ENCODE results near the gene GPD1. TPM values are rescaled to one million over a fixed set of nuclear protein-coding genes. Genes with fewer than 3 reads are reported as not detected.
A peak's percentile ranks its signal among the peaks of the same experiment; 100 is the strongest.

The GPD1 gene
- total and polyA plus RNA-seq, 9 of the 15 experiments (the other 6 are each of a cell fraction or from before 2014, with no cell fraction given): 0.13 to 1.00 (median 0.55) TPM

- TF ChIP-seq RBM22 (IDR thresholded peaks at IDR 0.05; ENCODE audit: low read depth, low read length, poor library complexity, severe bottlenecking) (no peak), POU5F1 (IDR thresholded peaks at IDR 0.05; ENCODE audit: borderline replicate concordance, low read depth, low read length, partially characterized antibody) (no peak), MEF2A (IDR thresholded peaks at IDR 0.05; ENCODE audit: control insufficient read depth, low read depth, low read length) (peak; percentile 70; the same call in 1 of the 2 replicates), ZNF146 (CRISPR knock-in tag; IDR thresholded peaks at IDR 0.05; ENCODE audit: unreplicated experiment) (no peak), L3MBTL2 (IDR thresholded peaks at IDR 0.05) (no peak), HDAC8 (tag; IDR thresholded peaks at IDR 0.05) (no peak), USF2 (CRISPR knock-in tag; IDR thresholded peaks at IDR 0.05) (no peak), SAP30 (IDR thresholded peaks at IDR 0.05; ENCODE audit: borderline replicate concordance, insufficient read depth, low read depth, low read length, poor library complexity, severe bottlenecking) (no peak), ZNF79 (CRISPR knock-in tag; IDR thresholded peaks at IDR 0.05; ENCODE audit: low read depth) (no peak), KAT7 (CRISPR knock-in tag; IDR thresholded peaks at IDR 0.05; ENCODE audit: borderline replicate concordance) (0 out of 2 replicates have a peak, but pooled peaks have one; percentile 79), BRF2 (IDR thresholded peaks at IDR 0.05; ENCODE audit: borderline replicate concordance, insufficient read depth, insufficient read length) (no peak), MEF2D (tag; conservative IDR thresholded peaks at IDR 0.05; ENCODE audit: low read depth) (0 out of 2 replicates have a peak, but pooled peaks have one; percentile 42), ZNF398 (CRISPR knock-in tag; IDR thresholded peaks at IDR 0.05) (no peak), SMAD1 (IDR thresholded peaks at IDR 0.05; ENCODE audit: low read depth, low read length, partially characterized antibody) (no peak), STAG1 (CRISPR knock-in tag; IDR thresholded peaks at IDR 0.05; ENCODE audit: borderline replicate concordance) (no peak), CXXC5 (CRISPR knock-in tag; IDR thresholded peaks at IDR 0.05) (no peak), MNT (conservative IDR thresholded peaks at IDR 0.05) (no peak), CBX5 (IDR thresholded peaks at IDR 0.05; ENCODE audit: borderline replicate concordance, low read depth) (no peak), RBBP5 (IDR thresholded peaks at IDR 0.05; ENCODE audit: borderline replicate concordance, insufficient read depth, low read length, poor library complexity, severe bottlenecking) (peak; percentile 31), SMAD2 (IDR thresholded peaks at IDR 0.05; ENCODE audit: low read depth, low read length) (no peak), CEBPB (tag; IDR thresholded peaks at IDR 0.05) (no peak)
These were observed 7.0 kb downstream of the GPD1 start (continued) for GRCh38 chr12:50110762-50111351.
